Activated CD8-positive, alpha-beta T cell treated with anti-CD3 and anti-CD28 coated beads, Interleukin-2, amount 10 ng/mL, durations not matched to agents 7 days and 5 days (primary cell): ENCODE results near the gene TPRG1. TPM values are rescaled to one million over a fixed set of nuclear protein-coding genes. Genes with fewer than 3 reads are reported as not detected.

Experiments
- ATAC-seq: fragments of 150-1000 bp; cut with Tn5 transposase; one replicate; pipeline ENCODE4 v1.10.0; 2021; ENCODE audit warnings: moderate library complexity
- CTCF ChIA-PET: fragments of 350-600 bp; sonication (Branson Sonifier 250); formaldehyde crosslinking; loops from one replicate; lab custom pipeline; 2021; ENCODE audit warnings: antibody characterized with exemption; lab: Charles Lee
- POLR2A ChIA-PET: fragments of 350-600 bp; sonication (Branson Sonifier 250); formaldehyde crosslinking; loops from one replicate; lab custom pipeline; 2021; ENCODE audit warnings: antibody characterized with exemption; lab: Charles Lee
- DNase-seq: peaks from one replicate; pipeline ENCODE4 v3.0.0-alpha.2; 2020
- H3K27ac Mint-ChIP-seq: one replicate; pipeline ENCODE4 v1.8.0; 2021; ENCODE audit warnings: mild to moderate bottlenecking, mixed read lengths
- H3K27me3 Mint-ChIP-seq: one replicate; pipeline ENCODE4 v1.8.0; 2021; ENCODE audit warnings: low read depth, mixed read lengths
- H3K36me3 Mint-ChIP-seq: one replicate; pipeline ENCODE4 v1.8.0; 2021; ENCODE audit warnings: low read depth, mixed read lengths
- H3K4me1 Mint-ChIP-seq: one replicate; pipeline ENCODE4 v1.8.0; 2021; ENCODE audit warnings: low read depth, mixed read lengths
- H3K4me3 Mint-ChIP-seq: one replicate; pipeline ENCODE4 v1.8.0; 2021; ENCODE audit warnings: mild to moderate bottlenecking, mixed read lengths
- H3K9me3 Mint-ChIP-seq: one replicate; pipeline ENCODE4 v1.8.0; 2022; ENCODE audit warnings: mixed read lengths; ENCODE audit not compliant: insufficient read depth
- total RNA-seq, 2 experiments: library from RNA; stranded (reverse); gene quantifications; one replicate each; pipeline ENCODE4 v1.2.3, GENCODE V29; 2021

TPRG1 gene
- total RNA-seq, 2 experiments from 2014 or later = 0.86 to 1.0 TPM

GRCh38 chr3:189286188-189286587 is 114.4 kb downstream of the TPRG1 start:
- POLR2A ChIA-PET = interaction anchor here (1.0 kb wide), 1 partner anchor 45 kb away, joined by 3 read pairs; no protein-coding TSS in a partner anchor
- DNase-seq = no peak
- H3K27me3 Mint-ChIP-seq = no peaks in the 10 kb centered on the region
- H3K27ac Mint-ChIP-seq = peak overlapping the region; percentile 48
- no peak for ATAC-seq
- H3K9me3 Mint-ChIP-seq = no peaks in the 10 kb centered on the region
- CTCF ChIA-PET = interaction anchor here (1.2 to 1.8 kb wide), 3 partner anchors 9 to 39 kb away, joined by 3 to 5 read pairs (median 4); no protein-coding TSS in a partner anchor
- H3K4me1 Mint-ChIP-seq = peaks cover 24% of the 10 kb centered on the region
- no peaks in the 10 kb centered on the region for H3K36me3 Mint-ChIP-seq
- H3K4me3 Mint-ChIP-seq = no peak overlapping the region

GRCh38 chr3:189286916-189287315 is 115.1 kb downstream of the TPRG1 start:
- Mint-ChIP-seq H3K4me1 (peaks cover 24% of the 10 kb centered on the region), H3K36me3 (no peaks in the 10 kb centered on the region), H3K27me3 (no peaks in the 10 kb centered on the region), H3K4me3 (no peak overlapping the region), H3K9me3 (no peaks in the 10 kb centered on the region), H3K27ac (no peak overlapping the region)
- CTCF ChIA-PET = interaction anchor here (1.7 to 1.8 kb wide), 2 partner anchors 9 to 38 kb away, joined by 3 to 4 read pairs; no protein-coding TSS in a partner anchor
- ATAC-seq = no peak
- POLR2A ChIA-PET = interaction anchor here (1.0 kb wide), 1 partner anchor 45 kb away, joined by 3 read pairs; no protein-coding TSS in a partner anchor
- DNase-seq = no peak

DNA sequence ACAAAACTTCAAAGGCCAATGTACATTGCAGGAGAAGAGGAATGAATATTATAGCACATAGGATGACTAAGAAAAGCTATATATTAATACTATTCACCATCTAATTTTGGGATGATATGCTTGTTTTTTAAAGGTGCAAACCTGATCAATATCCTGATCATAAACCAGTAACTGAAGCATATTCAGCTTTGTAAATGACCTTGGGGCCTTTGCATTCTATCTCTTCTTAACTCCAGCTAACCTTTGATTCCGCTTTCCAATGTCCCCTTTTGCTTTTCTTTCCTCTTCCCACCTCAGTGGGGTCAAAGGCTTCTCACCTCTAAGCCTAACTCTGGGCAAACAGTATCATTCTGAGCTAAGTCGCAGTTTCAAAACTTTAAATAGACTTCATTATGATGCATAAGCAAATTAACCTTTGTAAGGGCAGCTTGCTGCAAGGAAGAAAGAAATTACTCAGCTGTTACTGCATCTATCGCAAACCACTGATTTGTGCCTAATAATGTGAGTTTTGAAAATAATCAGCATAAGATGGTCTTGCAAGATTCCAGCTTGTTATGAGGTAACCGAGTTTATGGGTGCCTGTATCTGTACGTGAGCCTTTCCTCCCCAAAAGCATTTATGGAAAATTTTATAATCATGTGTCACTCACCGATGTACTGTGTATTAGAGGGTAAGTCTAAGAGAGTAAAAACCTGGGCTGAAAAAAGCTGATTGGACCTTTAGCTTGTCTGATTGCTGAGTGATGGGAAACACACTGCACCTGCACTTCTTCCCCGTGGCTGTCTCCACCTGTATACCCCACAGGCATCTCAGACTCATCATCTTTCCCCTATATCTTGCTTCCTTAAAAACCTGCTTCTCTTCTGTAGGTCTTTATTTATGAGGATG is 116.8 kb downstream of the TPRG1 start:
- CTCF ChIA-PET = interaction anchor here (1.1 to 1.9 kb wide), 3 partner anchors 16 to 80 kb away, joined by 3 to 7 read pairs (median 4); no protein-coding TSS in a partner anchor
- no peak for DNase-seq
- no peaks in the 10 kb centered on the region for H3K36me3 Mint-ChIP-seq
- POLR2A ChIA-PET = no interaction called here
- H3K9me3 Mint-ChIP-seq = no peaks in the 10 kb centered on the region
- no peak overlapping the region for H3K27ac Mint-ChIP-seq
- H3K27me3 Mint-ChIP-seq = no peaks in the 10 kb centered on the region
- peaks cover 24% of the 10 kb centered on the region for H3K4me1 Mint-ChIP-seq
- H3K4me3 Mint-ChIP-seq = no peak overlapping the region
- ATAC-seq = no peak

GRCh38 chr3:189289251-189289650 is 117.5 kb downstream of the TPRG1 start:
- H3K27me3 Mint-ChIP-seq = no peaks in the 10 kb centered on the region
- CTCF ChIA-PET = interaction anchor here (0.7 to 1.9 kb wide), 2 partner anchors 16 kb away, joined by 3 to 7 read pairs; no protein-coding TSS in a partner anchor
- peaks cover 24% of the 10 kb centered on the region for H3K4me1 Mint-ChIP-seq
- POLR2A ChIA-PET = no interaction called here
- H3K36me3 Mint-ChIP-seq = no peaks in the 10 kb centered on the region
- no peaks in the 10 kb centered on the region for H3K9me3 Mint-ChIP-seq
- ATAC-seq (no peak), DNase-seq (no peak)
- no peak overlapping the region for H3K4me3 Mint-ChIP-seq
- no peak overlapping the region for H3K27ac Mint-ChIP-seq

DNA sequence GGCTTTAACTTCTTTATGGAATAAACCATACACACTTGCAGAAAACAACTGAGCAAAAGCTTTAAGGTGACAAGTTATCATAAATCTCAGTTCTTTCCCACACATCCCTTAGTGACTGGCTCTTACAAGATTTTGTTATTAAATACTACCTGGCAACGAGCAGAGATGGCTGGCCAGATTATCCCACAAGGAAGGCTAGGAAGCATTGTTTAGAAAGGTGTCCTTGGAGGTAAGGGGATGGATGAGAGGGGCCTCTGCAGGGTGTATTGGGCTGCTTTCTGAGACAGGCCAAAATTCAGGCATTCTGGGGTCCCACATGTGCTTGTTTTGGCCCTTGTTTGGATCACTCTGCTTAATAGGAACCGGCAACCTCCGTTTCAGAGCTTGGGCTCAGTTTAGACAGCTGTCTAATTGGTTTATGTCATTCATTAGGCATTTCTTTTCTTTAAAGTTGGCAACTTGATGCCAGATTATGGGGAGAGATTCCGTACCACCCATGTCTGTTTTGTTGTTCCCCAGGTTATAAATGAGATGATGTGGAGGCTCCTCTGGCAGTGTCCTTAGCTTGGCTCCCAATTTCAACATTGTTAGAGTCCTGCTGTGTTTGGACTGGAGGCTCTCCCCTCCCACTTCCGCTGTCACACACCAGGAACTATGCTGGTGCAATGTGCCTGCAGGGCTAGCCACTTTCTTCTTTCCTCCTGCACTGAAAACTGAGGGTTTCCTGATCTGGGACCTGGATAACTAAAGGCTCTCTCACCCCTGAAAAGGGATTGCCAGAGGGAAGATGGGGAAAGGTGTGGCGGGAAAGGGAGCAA is 121.1 kb downstream of the TPRG1 start:
- H3K9me3 Mint-ChIP-seq = no peaks in the 10 kb centered on the region
- H3K36me3 Mint-ChIP-seq = no peaks in the 10 kb centered on the region
- POLR2A ChIA-PET = no interaction called here
- DNase-seq (no peak), ATAC-seq (no peak)
- CTCF ChIA-PET = no interaction called here
- no peaks in the 10 kb centered on the region for H3K27me3 Mint-ChIP-seq
- peaks cover 9% of the 10 kb centered on the region for H3K4me1 Mint-ChIP-seq
- no peak overlapping the region for H3K27ac Mint-ChIP-seq
- H3K4me3 Mint-ChIP-seq = no peak overlapping the region

- ATAC-seq = no peak
- CTCF ChIA-PET = no interaction called here
- Mint-ChIP-seq H3K27ac (no peak overlapping the region), H3K36me3 (peaks cover 3% of the 10 kb centered on the region), H3K4me3 (no peak overlapping the region), H3K27me3 (no peaks in the 10 kb centered on the region), H3K9me3 (no peaks in the 10 kb centered on the region), H3K4me1 (peaks cover 13% of the 10 kb centered on the region)
- DNase-seq = no peak
- POLR2A ChIA-PET = no interaction called here
These were observed 122.9 kb downstream of the TPRG1 start for GRCh38 chr3:189294649-189295048.

DNA sequence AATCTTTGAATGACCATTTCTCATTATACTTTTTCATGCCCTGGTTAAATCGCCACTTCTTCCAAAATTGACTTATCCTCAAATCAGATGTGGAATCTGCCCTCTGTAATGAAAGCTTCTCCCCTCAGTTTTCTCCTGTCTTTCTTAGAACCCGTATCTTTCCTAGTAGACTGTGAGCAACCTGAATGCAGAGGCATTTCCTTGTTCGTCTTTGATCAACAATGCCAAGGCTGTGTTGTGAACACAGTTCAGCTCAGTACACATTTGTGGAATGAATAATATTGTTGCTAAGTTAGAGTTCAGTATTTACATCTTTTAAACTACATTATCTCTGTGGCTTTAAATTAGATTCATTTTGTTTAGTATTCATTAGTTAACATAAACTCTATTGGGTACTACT is 123.3 kb downstream of the TPRG1 start:
- Mint-ChIP-seq H3K9me3 (no peaks in the 10 kb centered on the region), H3K27me3 (no peaks in the 10 kb centered on the region), H3K4me1 (peaks cover 17% of the 10 kb centered on the region), H3K36me3 (peaks cover 5% of the 10 kb centered on the region), H3K4me3 (no peak overlapping the region), H3K27ac (no peak overlapping the region)
- POLR2A ChIA-PET = no interaction called here
- DNase-seq (no peak), ATAC-seq (no peak)
- CTCF ChIA-PET = no interaction called here

DNA sequence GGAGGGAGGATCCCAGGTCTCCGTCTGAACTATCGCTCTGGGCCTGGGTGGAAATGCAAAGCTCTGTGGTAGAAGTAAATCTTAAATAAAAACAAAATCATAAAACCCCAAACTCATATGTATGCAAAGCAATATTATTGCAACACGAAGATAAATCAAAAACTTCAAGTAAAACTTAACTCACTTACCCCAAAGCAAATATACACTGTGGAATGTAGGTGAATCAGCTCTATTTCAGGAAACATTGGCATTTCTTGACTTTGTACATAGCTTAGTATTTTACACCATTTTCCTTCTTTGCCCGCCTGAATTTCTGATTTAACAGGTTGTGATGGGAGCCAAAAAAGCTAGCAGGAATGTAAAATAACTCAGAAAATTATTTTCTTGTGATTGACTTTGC is 126.2 kb downstream of the TPRG1 start:
- no peaks in the 10 kb centered on the region for H3K9me3 Mint-ChIP-seq
- peaks cover 17% of the 10 kb centered on the region for H3K4me1 Mint-ChIP-seq
- peaks cover 7% of the 10 kb centered on the region for H3K36me3 Mint-ChIP-seq
- ChIA-PET POLR2A (no interaction called here), CTCF (no interaction called here)
- no peaks in the 10 kb centered on the region for H3K27me3 Mint-ChIP-seq
- H3K4me3 Mint-ChIP-seq = no peak overlapping the region
- DNase-seq (no peak), ATAC-seq (no peak)
- H3K27ac Mint-ChIP-seq = no peak overlapping the region

DNA sequence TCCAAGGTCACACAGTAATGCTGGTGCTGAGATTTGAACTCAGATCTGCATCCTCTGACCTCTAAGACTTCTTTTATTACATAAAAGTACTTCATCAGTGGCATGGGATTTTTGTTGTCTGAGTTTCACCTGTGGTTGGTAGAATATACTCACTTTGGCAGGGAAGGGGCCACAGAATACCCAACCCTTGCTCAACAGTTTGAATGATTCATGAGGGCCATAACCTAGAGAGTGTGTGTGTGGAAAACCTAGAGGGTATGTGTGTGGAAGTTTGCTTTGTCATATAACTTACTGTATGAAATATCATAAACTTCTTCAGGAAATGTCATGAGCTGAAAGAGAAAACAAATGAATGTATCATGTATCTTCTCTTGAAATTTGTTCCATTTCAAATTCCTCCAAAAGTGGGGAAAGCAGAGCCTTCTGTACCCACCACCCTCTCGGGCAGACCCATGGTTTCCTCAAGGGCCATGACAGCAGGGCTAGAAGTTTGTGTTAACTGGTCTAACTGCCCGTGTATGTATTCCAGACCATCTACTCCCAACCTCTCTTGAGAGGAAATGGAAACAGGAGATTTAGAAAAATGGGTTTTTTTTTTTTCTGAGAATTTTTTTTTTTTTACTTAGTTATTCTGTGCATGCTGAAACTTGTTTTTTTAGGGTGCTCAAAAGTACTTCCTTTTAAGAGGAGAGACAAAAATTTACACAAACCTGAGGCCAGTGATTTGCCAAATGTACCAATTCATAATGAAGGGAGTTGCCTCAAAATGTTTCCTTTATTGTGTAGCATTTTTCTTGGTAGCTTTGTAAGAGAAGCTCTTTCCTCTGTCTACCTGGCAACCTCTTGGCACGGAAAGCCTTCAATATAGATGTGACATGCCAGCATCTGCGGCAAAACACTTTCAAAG is 127.0 kb downstream of the TPRG1 start:
- H3K9me3 Mint-ChIP-seq = no peaks in the 10 kb centered on the region
- no peak for DNase-seq
- H3K4me1 Mint-ChIP-seq = peaks cover 17% of the 10 kb centered on the region
- POLR2A ChIA-PET = no interaction called here
- no peak overlapping the region for H3K4me3 Mint-ChIP-seq
- no peaks in the 10 kb centered on the region for H3K27me3 Mint-ChIP-seq
- no peak overlapping the region for H3K27ac Mint-ChIP-seq
- no peak for ATAC-seq
- CTCF ChIA-PET = no interaction called here
- H3K36me3 Mint-ChIP-seq = peaks cover 7% of the 10 kb centered on the region

GRCh38 chr3:189300345-189300744 is 128.6 kb downstream of the TPRG1 start:
- Mint-ChIP-seq H3K27ac (no peak overlapping the region), H3K36me3 (peaks cover 7% of the 10 kb centered on the region), H3K9me3 (no peaks in the 10 kb centered on the region), H3K27me3 (no peaks in the 10 kb centered on the region), H3K4me3 (no peak overlapping the region), H3K4me1 (peaks cover 20% of the 10 kb centered on the region)
- ATAC-seq (no peak), DNase-seq (no peak)
- POLR2A ChIA-PET = no interaction called here
- CTCF ChIA-PET = interaction anchor here (1.3 kb wide), 1 partner anchor 28 kb away, joined by 4 read pairs; no protein-coding TSS in a partner anchor

- POLR2A ChIA-PET = no interaction called here
- CTCF ChIA-PET = interaction anchor here (1.0 kb wide), 1 partner anchor 29 kb away, joined by 3 read pairs; no protein-coding TSS in a partner anchor
- H3K36me3 Mint-ChIP-seq = peaks cover 7% of the 10 kb centered on the region
- no peak for ATAC-seq
- no peaks in the 10 kb centered on the region for H3K27me3 Mint-ChIP-seq
- H3K4me1 Mint-ChIP-seq = peaks cover 20% of the 10 kb centered on the region
- H3K4me3 Mint-ChIP-seq = no peak overlapping the region
- DNase-seq = no peak
- H3K9me3 Mint-ChIP-seq = no peaks in the 10 kb centered on the region
- peak overlapping the region; percentile 22 for H3K27ac Mint-ChIP-seq
These were observed 129.7 kb downstream of the TPRG1 start for GRCh38 chr3:189301479-189301878.
